RCC 7860 (cell line): ENCODE measurements around the gene CPNE7.

Experiments used
- DNase-seq: peaks from one replicate; pipeline ENCODE4 v3.0.0-alpha.2; 2015; ENCODE audit warnings: low spot score
- FAIRE-seq: peaks from 2 replicates; lab custom pipeline; 2012; peaks lifted over from hg19 to GRCh38; lab: Jason Lieb, UNC

Gene CPNE7

GRCh38 chr16:89548344-89549006 is 27.1 kb upstream of the CPNE7 start:
- no peak for FAIRE-seq
- DNase-seq, result no peak

GRCh38 chr16:89549007-89549700 is 26.4 kb upstream of the CPNE7 start:
- DNase-seq (no peak), FAIRE-seq (no peak)

- DNase-seq (no peak), FAIRE-seq (no peak)
Observed at GRCh38 chr16:89550421-89551007, 25.0 kb upstream of the CPNE7 start.

GRCh38 chr16:89552329-89552728 is 23.2 kb upstream of the CPNE7 start:
- no peak for FAIRE-seq
- DNase-seq, result no peak

- no peak for DNase-seq
- no peak for FAIRE-seq
Observed at GRCh38 chr16:89552913-89553312, 22.6 kb upstream of the CPNE7 start.

- no peak for DNase-seq
- FAIRE-seq, result no peak
Observed at GRCh38 chr16:89553733-89554132, 21.8 kb upstream of the CPNE7 start.

GRCh38 chr16:89554343-89554742 is 21.2 kb upstream of the CPNE7 start:
- FAIRE-seq, result no peak
- DNase-seq, result no peak

- no peak for DNase-seq
- no peak for FAIRE-seq
Observed at GRCh38 chr16:89555265-89555664, 20.3 kb upstream of the CPNE7 start.

- no peak for FAIRE-seq
- no peak for DNase-seq
Observed at GRCh38 chr16:89555780-89556179, 19.8 kb upstream of the CPNE7 start.

- FAIRE-seq, result no peak
- DNase-seq, result peak; percentile 43
Observed at GRCh38 chr16:89556750-89557689, 18.5 kb upstream of the CPNE7 start.

- DNase-seq (no peak), FAIRE-seq (no peak)
Observed at GRCh38 chr16:89557690-89558490, 17.7 kb upstream of the CPNE7 start.

GRCh38 chr16:89560378-89561141 is 15.0 kb upstream of the CPNE7 start, which contains the start of gene RPL13:
Gene RPL13, plus strand, starts transcription at chr16:89560682. Its CDS starts 278 bp downstream, at chr16:89560960.
- DNase-seq (peak; percentile 90), FAIRE-seq (peak; percentile 16)

- FAIRE-seq (no peak), DNase-seq (no peak)
Observed at GRCh38 chr16:89561142-89561883, 14.2 kb upstream of the CPNE7 start.

- FAIRE-seq, result no peak
Observed at GRCh38 chr16:89561884-89562599, 13.5 kb upstream of the CPNE7 start.

GRCh38 chr16:89562939-89563338 is 12.6 kb upstream of the CPNE7 start:
- FAIRE-seq, result no peak

More at GRCh38 chr16:89561884-89562599, 13.5 kb upstream of the CPNE7 start:
- no peak for DNase-seq

GRCh38 chr16:89563639-89564392 is 11.7 kb upstream of the CPNE7 start:
- FAIRE-seq, result no peak
- no peak for DNase-seq

More at GRCh38 chr16:89562939-89563338, 12.6 kb upstream of the CPNE7 start:
- no peak for DNase-seq
